Stimulated activated CD8-positive, alpha-beta memory T cell treated with anti-CD3 and anti-CD28 coated beads, Interleukin-12 subunit alpha, Interleukin-12 subunit beta, amount 100 ng/mL, for 24 hours (primary cell): ENCODE measurements around the gene ZNF839.

ENCODE experiments used
- DNase-seq: peaks from one replicate; pipeline ENCODE4 v3.0.0-alpha.2; 2020; ENCODE audit errors: extremely low read depth

The ZNF839 gene

GRCh38 chr14:102387086-102387485, 67.5 kb downstream of the ZNF839 start:
- DNase-seq: no peak

- DNase-seq: no peak
These were observed 69.7 kb downstream of the ZNF839 start for GRCh38 chr14:102389246-102389645.

GRCh38 chr14:102390064-102390855, 70.7 kb downstream of the ZNF839 start:
- DNase-seq: no peak
